ENCODE results near the gene KISS1R. TPM values are rescaled to one million over a fixed set of nuclear protein-coding genes. Genes with fewer than 3 reads are reported as not detected.

KISS1R gene
- total and polyA plus RNA-seq, 9 donors = 0.28 to 0.90 TPM; not detected in 7

DNA sequence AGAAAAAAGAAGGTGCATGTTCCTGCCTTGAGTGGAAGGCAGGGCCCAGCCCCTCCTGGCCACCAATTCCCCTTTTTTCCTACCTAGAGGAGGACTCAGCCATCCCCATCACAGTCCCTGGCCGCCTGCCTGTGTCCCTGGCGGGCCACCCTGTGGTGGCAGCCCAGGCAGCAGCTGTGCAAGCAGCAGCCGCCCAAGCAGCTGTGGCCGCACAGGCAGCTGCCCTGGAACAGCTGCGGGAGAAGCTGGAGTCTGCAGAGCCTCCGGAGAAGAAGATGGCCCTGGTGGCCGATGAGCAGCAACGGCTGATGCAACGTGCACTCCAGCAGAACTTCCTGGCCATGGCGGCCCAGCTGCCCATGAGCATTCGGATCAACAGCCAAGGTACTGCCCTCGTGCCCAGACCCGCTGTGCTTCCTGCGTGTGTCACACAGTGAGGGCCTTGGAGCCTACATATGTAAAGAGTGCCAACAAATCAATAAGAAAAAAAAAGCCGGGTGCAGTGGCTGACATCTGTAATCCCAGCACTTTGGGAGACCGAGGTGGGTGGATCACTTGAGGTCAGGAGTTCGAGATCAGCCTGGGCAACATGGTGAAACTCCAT, 49.5 kb downstream of the KISS1R start:
- no peaks in the 10 kb centered on the region for H3K4me1 ChIP-seq (ENCODE audit: insufficient read depth)
- peaks cover 0 to 3% of the 10 kb centered on the region in 2 donors for H3K9me3 ChIP-seq
- TF ChIP-seq EP300 (IDR thresholded peaks at IDR 0.05) (no peak), POLR2A (IDR thresholded peaks at IDR 0.05) (no peak)
- TF ChIP-seq, protein P1, sequence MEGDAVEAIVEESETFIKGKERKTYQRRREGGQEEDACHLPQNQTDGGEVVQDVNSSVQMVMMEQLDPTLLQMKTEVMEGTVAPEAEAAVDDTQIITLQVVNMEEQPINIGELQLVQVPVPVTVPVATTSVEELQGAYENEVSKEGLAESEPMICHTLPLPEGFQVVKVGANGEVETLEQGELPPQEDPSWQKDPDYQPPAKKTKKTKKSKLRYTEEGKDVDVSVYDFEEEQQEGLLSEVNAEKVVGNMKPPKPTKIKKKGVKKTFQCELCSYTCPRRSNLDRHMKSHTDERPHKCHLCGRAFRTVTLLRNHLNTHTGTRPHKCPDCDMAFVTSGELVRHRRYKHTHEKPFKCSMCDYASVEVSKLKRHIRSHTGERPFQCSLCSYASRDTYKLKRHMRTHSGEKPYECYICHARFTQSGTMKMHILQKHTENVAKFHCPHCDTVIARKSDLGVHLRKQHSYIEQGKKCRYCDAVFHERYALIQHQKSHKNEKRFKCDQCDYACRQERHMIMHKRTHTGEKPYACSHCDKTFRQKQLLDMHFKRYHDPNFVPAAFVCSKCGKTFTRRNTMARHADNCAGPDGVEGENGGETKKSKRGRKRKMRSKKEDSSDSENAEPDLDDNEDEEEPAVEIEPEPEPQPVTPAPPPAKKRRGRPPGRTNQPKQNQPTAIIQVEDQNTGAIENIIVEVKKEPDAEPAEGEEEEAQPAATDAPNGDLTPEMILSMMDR (IDR thresholded peaks at IDR 0.05) = no peak
- no peaks in the 10 kb centered on the region for H3K27me3 ChIP-seq
- intact Hi-C loops (cut with DNase I) = no loop called here
- WGBS, 3 donors = 87 to 92% (median 92%) methylated on average over 14 to 17 of the region's 17 CpGs
- no peaks in the 10 kb centered on the region for H3K36me3 ChIP-seq
- no peak overlapping the region for H3K27ac ChIP-seq
- H3K4me3 ChIP-seq = no peak overlapping the region
- DNase-seq = no peak

Small RNA genes lying within 50 kb of the gene (small RNA-seq; reads per million reads assigned to genes)
- not detected for gene RNU6-9

Other genes with a start within 250 kb of the KISS1R start
- 100 to 1,000 TPM in 1 of 7 donors, 10 to 100 TPM in 6; 21.3 to 141 (median 45.7) TPM for gene FSTL3, start 240.9 kb upstream of the KISS1R start, total RNA-seq
- 10 to 100 TPM; 16.9 to 22.6 TPM for gene FSTL3, start 240.9 kb upstream of the KISS1R start, polyA plus RNA-seq
- gene PRSS57, start 221.9 kb upstream of the KISS1R start, total RNA-seq = under 1 TPM in 1 of 7 donors, not detected in 6; 0.33 TPM
- gene PRSS57, start 221.9 kb upstream of the KISS1R start, polyA plus RNA-seq = under 1 TPM in 1 of 2 donors, not detected in 1; 0.07 TPM
- gene PALM, start 208.4 kb upstream of the KISS1R start, total RNA-seq = 100 to 1,000 TPM in 5 of 7 donors, 10 to 100 TPM in 2; 36.1 to 169 (median 126) TPM
- gene PALM, start 208.4 kb upstream of the KISS1R start, polyA plus RNA-seq = 10 to 100 TPM in 1 of 2 donors, 1 to 10 TPM in 1; 2.9 to 66.9 TPM
- gene MISP, start 166.2 kb upstream of the KISS1R start, total RNA-seq = 10 to 100 TPM in 1 of 7 donors, 1 to 10 TPM in 3, under 1 TPM in 3; 0.08 to 44.0 (median 1.4) TPM
- under 1 TPM; 0.12 to 0.19 TPM for gene MISP, start 166.2 kb upstream of the KISS1R start, polyA plus RNA-seq
- 100 to 1,000 TPM in 6 of 7 donors, 10 to 100 TPM in 1; 73.4 to 312 (median 233) TPM for gene PTBP1, start 119.9 kb upstream of the KISS1R start, total RNA-seq
- gene PTBP1, start 119.9 kb upstream of the KISS1R start, polyA plus RNA-seq = 100 to 1,000 TPM in 1 of 2 donors, 10 to 100 TPM in 1; 94.4 to 112 TPM
- 10 to 100 TPM in 1 of 7 donors, 1 to 10 TPM in 1, under 1 TPM in 3, not detected in 2; 0.36 to 11.4 (median 0.80) TPM for gene PLPPR3, start 95.4 kb upstream of the KISS1R start, total RNA-seq
- under 1 TPM; 0.18 to 0.24 TPM for gene PLPPR3, start 95.4 kb upstream of the KISS1R start, polyA plus RNA-seq
- gene AZU1, start 89.5 kb upstream of the KISS1R start, total RNA-seq = 1 to 10 TPM in 1 of 7 donors, not detected in 6; 1.0 TPM
- gene AZU1, start 89.5 kb upstream of the KISS1R start, polyA plus RNA-seq = under 1 TPM in 1 of 2 donors, not detected in 1; 0.11 TPM
- gene PRTN3, start 76.3 kb upstream of the KISS1R start, total RNA-seq = under 1 TPM in 1 of 7 donors, not detected in 6; 0.41 TPM
- not detected for gene PRTN3, start 76.3 kb upstream of the KISS1R start, polyA plus RNA-seq
- gene ELANE, start 65.0 kb upstream of the KISS1R start, total RNA-seq = under 1 TPM in 3 of 7 donors, not detected in 4; 0.27 to 0.72 (median 0.34) TPM
- gene ELANE, start 65.0 kb upstream of the KISS1R start, polyA plus RNA-seq = under 1 TPM in 1 of 2 donors, not detected in 1; 0.59 TPM
- gene CFD, start 57.7 kb upstream of the KISS1R start, total RNA-seq = 100 to 1,000 TPM in 2 of 7 donors, 10 to 100 TPM in 3, 1 to 10 TPM in 2; 3.8 to 287 (median 25.3) TPM
- 100 to 1,000 TPM in 1 of 2 donors, 10 to 100 TPM in 1; 39.2 to 335 TPM for gene CFD, start 57.7 kb upstream of the KISS1R start, polyA plus RNA-seq
- 10 to 100 TPM; 33.1 to 75.4 (median 59.3) TPM for gene MED16, start 24.1 kb upstream of the KISS1R start, total RNA-seq
- gene MED16, start 24.1 kb upstream of the KISS1R start, polyA plus RNA-seq = 10 to 100 TPM in 1 of 2 donors, under 1 TPM in 1; 0.62 to 42.9 TPM
- not detected for gene RNU6-9, start 23.8 kb upstream of the KISS1R start, total RNA-seq
- gene RNU6-9, start 23.8 kb upstream of the KISS1R start, polyA plus RNA-seq = not detected
- gene R3HDM4, start 4.1 kb upstream of the KISS1R start, total RNA-seq = 10 to 100 TPM; 13.1 to 43.0 (median 31.2) TPM
- 10 to 100 TPM in 1 of 2 donors, 1 to 10 TPM in 1; 8.7 to 29.5 TPM for gene R3HDM4, start 4.1 kb upstream of the KISS1R start, polyA plus RNA-seq
- gene ARID3A, start 8.7 kb downstream of the KISS1R start, total RNA-seq = 1 to 10 TPM; 2.1 to 8.1 (median 5.2) TPM
- 1 to 10 TPM; 1.1 to 1.6 TPM for gene ARID3A, start 8.7 kb downstream of the KISS1R start, polyA plus RNA-seq
- 10 to 100 TPM; 19.4 to 45.6 (median 31.2) TPM for gene WDR18, start 67.0 kb downstream of the KISS1R start, total RNA-seq
- 10 to 100 TPM in 1 of 2 donors, 1 to 10 TPM in 1; 3.5 to 24.3 TPM for gene WDR18, start 67.0 kb downstream of the KISS1R start, polyA plus RNA-seq
- gene GRIN3B, start 83.1 kb downstream of the KISS1R start, total RNA-seq = 1 to 10 TPM in 1 of 7 donors, under 1 TPM in 4, not detected in 2; 0.22 to 7.4 (median 0.32) TPM
- under 1 TPM in 1 of 2 donors, not detected in 1; 0.07 TPM for gene GRIN3B, start 83.1 kb downstream of the KISS1R start, polyA plus RNA-seq
- gene TMEM259, start 103.8 kb downstream of the KISS1R start, total RNA-seq = 100 to 1,000 TPM; 105 to 196 (median 127) TPM
- 100 to 1,000 TPM in 1 of 2 donors, 10 to 100 TPM in 1; 26.0 to 162 TPM for gene TMEM259, start 103.8 kb downstream of the KISS1R start, polyA plus RNA-seq
- not detected for gene RNU6-2, start 104.2 kb downstream of the KISS1R start, total RNA-seq
- not detected for gene RNU6-2, start 104.2 kb downstream of the KISS1R start, polyA plus RNA-seq
- 100 to 1,000 TPM in 6 of 7 donors, 10 to 100 TPM in 1; 60.6 to 438 (median 210) TPM for gene CNN2, start 109.3 kb downstream of the KISS1R start, total RNA-seq
- gene CNN2, start 109.3 kb downstream of the KISS1R start, polyA plus RNA-seq = 100 to 1,000 TPM in 1 of 2 donors, 10 to 100 TPM in 1; 90.6 to 159 TPM
- gene ABCA7, start 122.8 kb downstream of the KISS1R start, total RNA-seq = 10 to 100 TPM in 1 of 7 donors, 1 to 10 TPM in 6; 1.5 to 10.5 (median 2.6) TPM
- 1 to 10 TPM; 1.4 to 1.9 TPM for gene ABCA7, start 122.8 kb downstream of the KISS1R start, polyA plus RNA-seq
- 10 to 100 TPM in 2 of 7 donors, 1 to 10 TPM in 5; 2.7 to 10.6 (median 8.9) TPM for gene ARHGAP45, start 149.8 kb downstream of the KISS1R start, total RNA-seq
- gene ARHGAP45, start 149.8 kb downstream of the KISS1R start, polyA plus RNA-seq = 1 to 10 TPM; 1.0 to 5.1 TPM
- 100 to 1,000 TPM in 5 of 7 donors, 10 to 100 TPM in 2; 88.2 to 157 (median 140) TPM for gene POLR2E, start 178.0 kb downstream of the KISS1R start, total RNA-seq
- gene POLR2E, start 178.0 kb downstream of the KISS1R start, polyA plus RNA-seq = 100 to 1,000 TPM in 1 of 2 donors, 10 to 100 TPM in 1; 11.1 to 119 TPM
- 100 to 1,000 TPM; 189 to 309 (median 247) TPM for gene GPX4, start 186.7 kb downstream of the KISS1R start, total RNA-seq
- gene GPX4, start 186.7 kb downstream of the KISS1R start, polyA plus RNA-seq = 100 to 1,000 TPM; 239 to 450 TPM